AML-193 (cell line): ENCODE measurements around the gene NFE2.

ENCODE experiments used
- DNase-seq, 2 experiments: peaks; one replicate each; lab custom pipeline; 2025; lab: John Stamatoyannopoulos, UW

NFE2 gene

GRCh38 chr12:54249489-54249888 is 51.3 kb downstream of the NFE2 start:
- DNase-seq = no peak

- no peak for DNase-seq
Observed at GRCh38 chr12:54246011-54246641, 54.7 kb downstream of the NFE2 start.
